ENCODE data around the gene CERK. TPM values are rescaled to one million over a fixed set of nuclear protein-coding genes. Genes with fewer than 3 reads are reported as not detected.
A peak's percentile ranks its signal among the peaks of the same experiment; 100 is the strongest.

Gene CERK
- polyA plus RNA-seq, 3 donors = 14.7 to 27.2 (median 18.6) TPM

DNA sequence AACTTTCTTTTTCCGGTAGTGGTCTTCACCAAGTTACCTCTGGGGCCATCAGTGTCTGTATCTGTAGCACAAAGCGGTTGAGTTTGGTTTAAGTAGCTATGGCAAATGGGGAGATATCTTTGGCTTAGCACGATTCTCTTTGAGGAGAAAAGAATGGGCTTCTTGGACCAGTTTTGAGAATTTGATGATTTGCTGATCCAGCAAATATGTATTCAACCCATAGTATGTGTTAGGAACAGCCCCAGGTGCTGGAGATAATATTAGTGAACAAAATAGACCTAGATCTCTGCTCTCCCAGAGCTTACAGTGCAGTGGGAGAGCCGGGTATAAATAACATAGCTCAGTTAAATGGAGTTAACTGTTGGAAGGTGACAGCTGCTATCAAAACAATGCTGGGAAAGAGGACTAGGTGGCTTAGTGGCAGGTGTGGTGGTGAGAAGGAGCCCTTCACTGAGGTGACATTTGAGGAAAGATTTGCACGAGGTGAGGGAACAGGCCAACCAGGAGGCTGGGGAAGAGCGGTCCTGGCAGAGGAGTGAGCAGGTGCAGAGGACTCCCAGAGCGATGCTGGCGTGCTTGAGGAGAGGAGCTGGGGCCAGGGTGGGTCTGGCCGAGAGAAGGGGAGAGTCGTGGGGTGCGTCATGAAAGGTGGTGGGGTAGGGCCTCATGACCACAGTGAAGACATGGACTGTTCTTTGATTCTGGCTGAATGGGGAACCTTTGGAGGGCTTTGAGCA is 29.4 kb upstream of the CERK start:
- H3K27ac ChIP-seq (ENCODE audit: low read depth, low read length) = no peak overlapping the region
- WGBS, 3 donors = 94 to 96% (median 96%) methylated on average over 11 of the region's 11 CpGs

DNA sequence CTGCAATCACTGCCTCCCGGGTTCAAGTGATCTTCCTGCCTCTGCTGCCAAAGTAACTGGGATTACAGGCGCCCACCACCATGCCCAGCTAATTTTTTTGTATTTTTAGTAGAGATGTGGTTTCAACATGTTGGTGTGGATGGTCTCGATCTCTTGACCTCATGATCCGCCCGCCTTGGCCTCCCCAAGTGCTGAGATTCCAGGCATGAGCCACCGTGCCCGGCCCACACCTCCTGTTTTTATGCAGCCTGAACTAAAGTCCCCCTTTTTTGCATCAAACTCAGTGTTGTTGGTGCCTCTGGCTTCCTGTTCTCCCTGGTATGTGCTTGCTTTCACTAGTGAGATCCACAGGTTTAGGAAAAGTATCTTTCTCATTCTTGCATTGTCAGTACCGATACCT is 28.6 kb upstream of the CERK start:
- no peak overlapping the region for H3K27ac ChIP-seq (ENCODE audit: low read depth, low read length)
- WGBS, 3 donors = 94 to 97% (median 95%) methylated on average over 8 of the region's 8 CpGs

DNA sequence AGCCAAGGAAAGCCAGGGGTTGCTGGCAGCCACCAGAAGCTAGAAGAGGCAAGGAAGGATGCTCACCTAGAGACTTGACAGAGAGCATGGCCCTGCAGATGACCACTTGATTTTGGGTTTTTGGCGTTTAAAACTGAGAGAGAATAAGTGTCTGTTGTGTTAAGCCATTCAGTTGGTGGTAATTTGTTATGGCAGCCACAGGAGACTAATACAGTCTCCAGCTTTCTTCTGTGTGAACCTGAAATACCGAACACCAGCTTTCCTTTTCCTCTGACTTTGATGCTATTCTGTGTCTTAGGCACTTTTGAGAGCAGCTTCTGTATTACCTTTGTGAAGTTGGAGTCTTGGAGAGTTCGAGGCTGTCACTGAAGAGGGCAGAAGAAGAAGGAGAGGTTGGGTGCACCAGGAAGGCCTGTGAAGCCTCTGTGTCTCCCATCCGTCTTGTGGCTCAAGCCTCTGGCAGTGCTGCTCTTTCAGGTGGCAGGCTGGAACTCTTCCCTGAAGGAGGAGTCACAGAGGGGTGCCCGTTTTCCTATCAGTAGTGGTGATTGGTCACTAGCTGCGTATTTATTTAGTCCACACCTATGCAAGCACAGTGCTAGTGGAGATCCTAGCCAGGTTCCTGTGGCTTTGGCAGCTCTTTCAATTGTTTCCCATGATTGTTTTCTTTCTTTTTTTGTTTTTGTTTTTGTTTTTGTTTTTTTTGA is 26.9 kb upstream of the CERK start:
- no peak overlapping the region for H3K27ac ChIP-seq (ENCODE audit: low read depth, low read length)
- 55 to 88% (median 78%) methylated on average over 6 of the region's 6 CpGs for WGBS, 3 donors

DNA sequence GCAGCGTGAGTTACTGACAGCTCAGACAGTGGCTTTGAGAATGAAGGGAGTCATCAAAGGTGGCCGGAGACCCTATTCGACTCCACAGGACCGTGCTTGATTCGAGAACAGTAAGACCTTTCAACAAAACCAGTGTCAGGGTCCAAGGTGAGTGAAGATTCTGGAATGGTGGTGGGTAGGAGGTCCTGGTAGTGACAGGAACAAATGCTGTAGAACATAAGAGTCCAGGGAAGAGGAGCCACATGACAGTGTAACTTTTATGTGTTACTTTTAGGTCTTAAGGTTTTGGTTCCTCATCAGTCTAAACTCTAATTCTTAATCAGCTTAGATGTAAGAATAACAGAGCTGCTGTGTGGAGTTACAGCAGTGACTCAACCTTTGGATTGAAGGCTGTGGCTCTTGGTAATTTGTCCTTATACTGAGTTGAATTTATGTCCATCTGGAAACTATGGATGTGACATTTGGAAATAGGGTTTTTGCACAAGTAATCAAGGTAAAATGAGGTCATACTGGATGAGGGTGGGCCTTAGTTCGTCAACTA is 26.2 kb upstream of the CERK start:
- 84 to 87% (median 85%) methylated on average over 6 of the region's 6 CpGs for WGBS, 3 donors
- H3K27ac ChIP-seq (ENCODE audit: low read depth, low read length) = no peak overlapping the region

DNA sequence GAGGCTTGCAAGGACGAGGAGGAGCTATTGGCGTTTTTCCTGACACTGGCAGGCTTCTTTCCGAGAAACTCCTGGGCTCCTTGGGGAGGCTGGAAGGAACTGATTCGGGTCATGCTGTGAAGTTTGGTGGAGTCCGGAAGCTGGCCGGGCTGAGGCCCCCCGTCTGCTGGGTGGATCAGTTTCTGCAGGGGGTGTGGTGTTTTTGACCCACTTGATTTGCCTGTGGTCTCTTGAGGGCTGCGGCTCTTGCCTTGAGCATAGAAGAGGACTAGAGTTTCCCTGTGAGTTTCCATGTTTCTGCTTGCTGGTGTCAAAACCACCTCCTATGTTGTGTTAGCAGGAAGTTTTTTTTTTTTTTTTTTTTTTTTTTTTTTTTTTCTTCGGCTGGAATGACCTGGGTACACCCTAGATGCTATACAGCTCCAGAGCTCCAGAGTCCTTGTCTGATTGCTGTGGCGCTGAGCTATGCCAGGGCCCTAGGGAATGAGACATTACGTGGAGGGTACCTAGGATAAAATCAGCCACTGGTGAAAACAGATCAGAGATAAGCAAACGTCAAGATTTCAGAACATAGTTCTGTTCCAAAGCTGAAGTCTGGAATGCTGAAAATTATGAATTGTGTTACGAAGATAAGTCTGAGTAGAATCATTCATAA is 25.1 kb upstream of the CERK start:
- H3K27ac ChIP-seq (ENCODE audit: low read depth, low read length) = peak overlapping the region; percentile 96
- WGBS, 3 donors = 10 to 13% (median 10%) methylated on average over 13 of the region's 13 CpGs

DNA sequence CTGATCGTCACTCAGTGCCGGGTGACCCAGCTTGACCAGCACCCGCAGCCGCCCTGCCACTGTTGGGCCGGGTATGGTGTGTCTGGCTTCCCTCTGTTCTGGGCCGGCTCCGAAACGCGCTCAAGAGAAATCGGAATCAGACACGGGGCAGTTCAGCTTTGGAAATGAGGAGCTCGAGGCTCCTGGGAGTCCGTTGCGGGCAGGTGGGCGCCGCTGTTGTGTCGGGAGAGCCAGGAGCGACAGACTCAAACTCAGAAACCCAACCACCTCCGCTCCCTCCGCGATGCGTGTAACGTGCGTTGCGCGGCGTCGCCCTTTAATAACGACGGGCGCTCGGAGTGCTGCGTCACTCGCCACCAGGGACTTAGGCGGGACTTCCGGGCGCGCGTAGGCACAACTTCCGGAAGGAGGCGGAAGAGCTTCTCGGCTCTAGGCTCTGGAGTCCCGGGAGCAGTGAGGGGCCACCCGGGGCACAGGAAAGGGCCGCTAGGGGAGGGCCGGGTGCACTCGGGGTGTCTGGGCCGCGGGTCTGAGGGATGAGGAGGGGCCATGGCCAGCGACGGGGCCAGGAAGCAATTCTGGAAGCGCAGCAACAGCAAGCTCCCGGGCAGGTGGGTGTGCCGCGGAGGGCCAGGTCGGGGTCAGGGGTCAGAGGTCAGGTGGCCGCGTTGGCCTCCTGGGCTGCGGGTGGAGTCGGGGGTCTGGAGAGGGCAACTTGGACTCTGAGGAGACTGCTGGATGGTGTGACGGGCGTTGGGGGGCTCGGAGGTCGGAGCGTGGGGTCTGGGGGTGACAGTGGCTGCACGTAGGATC is 24.4 kb upstream of the CERK start, which contains the start of gene TBC1D22A:
Gene TBC1D22A, plus strand, starts transcription at position 413 of the 813 bp plus-strand sequence. Its CDS starts 137 bp downstream, at position 550.
- 0 to 1% (median 1%) methylated on average over 66 of the region's 66 CpGs for WGBS, 3 donors
- peak within 1 kb of the TSS; percentile 96 for H3K27ac ChIP-seq (ENCODE audit: low read depth, low read length)

DNA sequence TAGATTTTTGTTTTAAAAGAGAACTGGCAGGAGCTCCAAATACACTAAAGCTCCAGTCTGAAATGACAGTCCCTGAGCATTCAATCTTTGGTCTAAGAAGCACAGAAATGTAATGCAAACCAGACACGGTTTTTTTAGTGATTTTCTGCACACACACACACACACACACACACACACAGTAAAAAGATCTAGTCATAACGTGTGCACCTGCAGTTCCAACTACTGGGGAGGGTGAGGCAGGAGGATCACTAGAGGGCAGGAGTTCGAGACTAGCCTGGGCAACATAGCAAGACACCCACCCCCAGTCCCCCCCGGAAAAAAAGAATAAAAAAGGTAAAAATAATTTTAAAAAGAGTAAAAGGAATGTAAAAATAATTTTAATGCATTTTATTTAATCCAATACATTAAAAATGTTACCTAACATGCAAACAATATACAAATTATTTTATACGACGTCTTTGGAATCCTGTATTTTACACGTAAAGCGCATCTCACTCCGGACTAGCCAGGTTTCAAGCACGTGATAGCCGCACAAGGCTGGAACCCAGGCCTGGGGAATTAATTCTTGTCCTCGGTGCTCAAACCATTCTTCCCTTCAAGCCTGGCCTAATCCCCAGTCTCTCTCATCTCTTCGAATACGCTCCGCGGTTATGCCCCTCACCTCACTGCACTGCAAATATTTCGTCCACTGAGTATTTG is 23.6 kb upstream of the CERK start:
- peak overlapping the region; percentile 96 for H3K27ac ChIP-seq (ENCODE audit: low read depth, low read length)
- WGBS, 3 donors = 4 to 9% (median 7%) methylated on average over 17 of the region's 17 CpGs

DNA sequence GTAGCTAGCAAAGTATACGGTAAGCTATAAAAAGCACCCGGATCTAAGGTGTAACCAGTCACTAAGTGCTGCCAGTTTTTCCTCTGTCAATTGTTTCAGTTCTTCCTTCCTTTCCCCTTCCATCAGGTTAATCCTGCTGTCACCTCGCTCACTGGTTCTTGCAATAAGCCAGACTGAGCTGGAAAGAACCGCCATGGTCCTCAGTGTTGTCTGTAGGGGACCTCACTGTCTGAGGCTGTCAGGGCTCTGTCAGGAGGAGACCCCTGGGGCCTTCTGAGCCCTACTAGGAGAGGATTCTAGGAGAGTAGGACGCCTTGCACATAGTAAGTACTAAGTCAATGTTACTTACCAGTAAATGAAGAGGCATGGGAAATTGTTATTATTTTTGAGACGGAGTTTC is 23.0 kb upstream of the CERK start:
- WGBS, 3 donors = 69 to 83% (median 79%) methylated on average over 6 of the region's 6 CpGs
- H3K27ac ChIP-seq (ENCODE audit: low read depth, low read length) = no peak overlapping the region

DNA sequence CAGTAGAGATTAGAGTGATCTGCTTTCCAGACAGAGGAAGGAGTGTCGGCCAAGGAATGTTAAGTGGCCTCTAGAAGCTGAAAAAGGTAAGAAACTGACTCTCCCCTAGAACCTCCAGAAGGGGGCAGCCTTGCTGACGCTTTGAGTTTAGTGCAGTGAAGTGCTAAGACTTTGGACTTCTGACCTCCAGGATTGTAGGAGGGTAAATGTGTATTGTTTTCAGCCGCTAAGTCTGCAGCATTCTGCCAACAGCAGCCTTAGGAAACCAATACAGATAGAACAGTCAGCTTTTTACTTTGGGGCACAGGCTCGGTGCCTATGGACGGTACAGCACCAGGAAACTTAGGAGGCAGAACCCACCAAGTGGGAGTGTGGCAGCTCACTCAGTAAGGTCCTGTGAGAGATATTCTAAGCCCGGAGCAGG is 20.8 kb upstream of the CERK start:
- no peak overlapping the region for H3K27ac ChIP-seq (ENCODE audit: low read depth, low read length)
- WGBS, 3 donors = 19 to 46% (median 44%) methylated on average over 6 of the region's 6 CpGs

DNA sequence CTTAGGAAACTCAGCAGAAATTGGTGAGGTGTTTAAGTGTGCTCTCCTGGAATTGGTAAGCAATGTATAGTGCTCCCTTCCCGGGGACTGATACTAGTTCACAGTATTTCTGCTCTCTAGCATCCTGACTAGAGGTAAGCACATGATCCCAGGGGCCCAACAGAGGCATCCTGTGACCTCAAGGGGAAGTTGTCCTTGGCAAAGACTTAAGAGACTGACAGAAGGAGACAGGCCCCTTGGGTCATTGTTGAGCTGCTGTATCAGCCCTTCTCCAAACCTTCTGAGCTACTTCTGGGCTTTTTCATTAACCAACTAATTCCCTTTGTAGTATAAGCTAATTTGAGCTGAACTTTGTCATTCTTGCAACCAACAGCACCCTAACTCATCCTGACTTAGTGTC is 20.1 kb upstream of the CERK start:
- WGBS, 3 donors = 39 to 73% (median 62%) methylated on average over 1 of the region's 1 CpG

DNA sequence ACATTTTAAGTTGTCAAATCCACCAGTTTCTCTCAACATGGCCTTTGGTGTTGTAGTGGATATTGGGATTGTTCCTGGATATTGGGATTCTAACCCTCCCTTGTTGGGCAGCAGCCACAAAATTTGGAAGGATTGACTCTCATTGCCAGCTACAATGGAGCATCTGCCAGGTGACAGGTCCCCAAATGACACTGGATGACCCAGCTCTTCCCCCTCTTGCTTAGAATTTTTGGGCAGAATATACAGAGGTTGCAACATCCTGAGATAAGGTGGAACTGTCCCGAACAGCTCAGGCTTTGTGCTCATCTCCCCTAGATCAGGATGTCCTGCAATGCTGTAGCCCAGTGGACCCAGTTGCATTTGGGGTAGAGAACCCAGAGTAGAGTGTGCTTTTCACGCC is 19.1 kb upstream of the CERK start:
- no peak overlapping the region for H3K27ac ChIP-seq (ENCODE audit: low read depth, low read length)
- WGBS, 3 donors = 84 to 85% (median 84%) methylated on average over 2 of the region's 2 CpGs

More for the DNA sequence above, 20.1 kb upstream of the CERK start:
- no peak overlapping the region for H3K27ac ChIP-seq (ENCODE audit: low read depth, low read length)

DNA sequence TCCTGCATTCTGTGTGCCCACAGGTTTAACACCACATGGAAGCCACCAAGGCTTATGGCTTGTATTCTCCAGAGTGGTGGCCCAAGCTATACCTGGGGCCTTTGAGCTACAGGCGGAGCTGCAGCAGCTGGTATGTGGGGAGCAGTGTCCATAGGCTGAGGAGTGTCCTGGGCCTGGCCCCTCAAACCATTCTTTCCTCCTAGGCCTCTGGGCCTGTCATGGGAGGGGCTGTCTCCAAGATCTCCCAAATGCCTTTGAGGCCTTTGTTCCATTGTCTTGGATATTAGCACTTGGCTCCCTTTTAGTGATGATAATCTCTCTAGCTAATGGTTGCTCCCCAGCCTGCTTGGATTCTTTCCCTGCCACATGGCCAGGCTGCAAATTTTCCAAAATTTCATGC is 18.0 kb upstream of the CERK start:
- WGBS, 3 donors = 93 to 100% (median 97%) methylated on average over 1 of the region's 1 CpG
- H3K27ac ChIP-seq (ENCODE audit: low read depth, low read length) = no peak overlapping the region

DNA sequence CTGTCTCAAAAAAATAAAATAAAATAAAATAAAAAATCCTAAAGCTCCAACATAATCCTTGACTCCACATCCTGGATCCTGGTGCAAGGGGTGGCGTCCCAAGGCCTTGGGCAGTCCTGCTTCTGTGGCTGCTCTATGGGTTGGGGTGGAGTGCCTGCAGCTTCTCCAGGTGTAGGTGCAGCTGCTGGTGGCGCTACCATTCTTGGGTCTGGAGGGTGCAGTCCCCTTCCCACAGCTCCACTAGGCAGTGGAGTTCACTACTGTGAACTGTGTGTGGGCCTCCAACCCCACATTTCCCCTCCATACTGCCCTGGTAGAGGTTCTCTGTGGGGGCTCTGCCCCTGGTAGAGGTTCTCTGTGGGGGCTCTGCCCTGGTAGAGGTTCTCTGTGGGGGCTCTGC is 17.5 kb upstream of the CERK start:
- H3K27ac ChIP-seq (ENCODE audit: low read depth, low read length) = no peak overlapping the region
- WGBS, 3 donors = 95 to 100% (median 98%) methylated on average over 2 of the region's 2 CpGs

DNA sequence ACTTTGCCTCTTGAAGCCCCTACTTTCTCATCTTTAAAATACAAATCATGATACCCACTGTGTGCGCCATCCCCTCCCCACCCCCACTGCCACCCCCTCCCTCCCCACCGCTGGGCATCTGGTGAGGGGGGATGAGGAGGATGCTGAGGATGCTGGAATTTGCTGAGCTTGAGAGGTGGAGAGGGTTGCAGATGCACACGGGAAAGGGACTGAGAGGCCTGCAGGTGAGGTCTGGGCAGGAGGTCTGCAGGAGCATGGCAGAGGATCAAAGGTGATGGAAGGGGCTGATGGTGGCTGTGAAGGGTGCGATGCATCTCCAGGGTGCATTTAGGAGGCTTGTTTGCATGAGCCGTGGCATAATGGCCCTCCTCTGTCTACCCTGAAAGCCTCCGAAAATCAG is 16.8 kb upstream of the CERK start:
- 65 to 84% (median 81%) methylated on average over 6 of the region's 6 CpGs for WGBS, 3 donors
- peak overlapping the region; percentile 88 for H3K27ac ChIP-seq (ENCODE audit: low read depth, low read length)

DNA sequence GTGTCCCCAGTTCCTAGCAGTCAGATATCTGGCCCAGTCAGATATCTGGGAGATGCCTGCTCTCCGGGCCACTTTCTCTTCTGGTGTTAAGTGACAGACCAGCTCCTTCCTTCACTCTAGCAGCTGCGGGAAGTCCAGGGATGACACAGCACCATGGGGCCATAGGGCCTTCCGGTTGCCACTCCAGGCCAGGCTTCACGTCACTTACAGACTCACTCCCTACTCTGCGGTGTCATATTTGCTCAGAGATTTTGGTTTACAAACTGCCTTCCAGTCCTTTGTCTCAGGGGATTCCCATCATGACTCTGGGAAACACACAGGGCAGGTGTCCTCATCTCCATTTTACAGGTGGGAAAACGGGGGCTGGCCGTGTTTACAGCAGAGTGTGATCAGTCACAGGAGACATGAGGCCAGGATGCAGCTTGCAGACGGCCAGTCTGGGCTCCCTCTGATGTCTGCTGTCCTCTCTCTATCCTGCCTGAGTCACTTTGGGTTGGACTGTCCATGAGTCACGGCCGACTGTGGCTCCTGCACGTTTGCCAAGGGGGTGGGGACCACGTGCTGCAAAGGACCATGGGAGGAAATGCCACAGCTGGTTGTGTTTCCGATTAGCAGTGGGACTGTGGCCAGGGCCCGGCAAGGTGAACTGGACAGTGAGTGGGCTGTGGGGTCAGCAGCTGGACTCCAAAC is 16.2 kb upstream of the CERK start:
- WGBS, 3 donors = 5 to 30% (median 10%) methylated on average over 14 of the region's 14 CpGs

DNA sequence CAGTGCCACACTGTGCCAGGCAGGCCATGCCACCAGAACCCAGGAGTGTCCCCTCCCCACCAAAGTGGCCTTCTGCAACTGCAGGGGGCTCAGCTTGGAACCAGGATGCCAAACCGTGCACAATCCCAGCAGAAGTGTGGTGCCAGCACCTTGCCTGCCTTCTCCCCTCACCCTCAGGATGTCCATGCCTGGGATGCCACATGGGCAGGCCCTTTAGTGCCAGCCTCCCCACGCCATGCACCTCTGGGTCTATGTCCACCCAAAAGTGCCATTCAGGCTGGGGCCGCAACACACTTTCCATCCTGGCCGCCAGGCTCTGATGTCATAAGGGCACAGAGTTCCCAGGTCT is 15.7 kb upstream of the CERK start:
- WGBS, 3 donors = 53 to 80% (median 72%) methylated on average over 4 of the region's 4 CpGs
- peak overlapping the region; percentile 88 for H3K27ac ChIP-seq (ENCODE audit: low read depth, low read length)

More for the DNA sequence above, 16.2 kb upstream of the CERK start:
- H3K27ac ChIP-seq (ENCODE audit: low read depth, low read length) = peak overlapping the region; percentile 88

DNA sequence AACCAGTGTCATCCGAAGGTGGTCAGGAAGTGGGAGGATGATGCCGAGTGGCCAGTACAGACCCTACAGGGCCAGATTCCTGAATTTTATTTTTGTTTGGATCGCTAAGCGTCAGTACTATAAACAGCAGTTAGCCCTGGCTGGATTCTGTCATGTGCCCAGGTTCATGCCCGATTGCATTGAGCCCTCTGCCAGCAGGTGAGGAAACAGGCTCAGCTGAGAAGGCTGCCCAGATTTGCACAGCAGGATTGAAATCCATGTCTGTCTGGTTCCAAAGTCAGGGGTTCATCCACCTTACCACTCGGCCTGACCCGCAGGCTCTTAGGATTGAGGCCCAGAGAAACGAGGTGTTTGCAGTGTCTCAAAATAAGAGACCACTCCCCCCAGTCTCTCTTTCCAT is 15.3 kb upstream of the CERK start:
- H3K27ac ChIP-seq (ENCODE audit: low read depth, low read length) = peak overlapping the region; percentile 88
- 89 to 91% (median 91%) methylated on average over 8 of the region's 8 CpGs for WGBS, 3 donors

All from adipose tissue (tissue), 3 donors.